HepG2 (cell line): ENCODE results near the gene NYAP1. TPM values are rescaled to one million over a fixed set of nuclear protein-coding genes. Genes with fewer than 3 reads are reported as not detected.

Experiments used
- DPF2 ChIP-seq: sonication (generic); formaldehyde crosslinking; IDR thresholded peaks from 2 replicates; pipeline ENCODE4 v1.4.0; 2020; ENCODE audit warnings: mild to moderate bottlenecking, low read depth, missing genetic modification reagents, borderline replicate concordance
- GPBP1L1 ChIP-seq: sonication (generic); formaldehyde crosslinking; IDR thresholded peaks from 2 replicates; pipeline ENCODE4 v1.5.0; 2020; ENCODE audit warnings: mild to moderate bottlenecking, missing genetic modification reagents
- NCOA5 ChIP-seq: sonication (generic); formaldehyde crosslinking; IDR thresholded peaks from 2 replicates; pipeline ENCODE4 v1.4.0; 2020; ENCODE audit warnings: missing genetic modification reagents
- NONO ChIP-seq, 2 experiments: fragments of 450-650 bp in 1 of 2; sonication (generic) in 1 of 2; formaldehyde crosslinking in 1 of 2; IDR thresholded peaks in 1 of 2; conservative IDR thresholded peaks in 1 of 2; 2 replicates each; pipeline versions ENCODE4 v1.6.1 to v1.8.0; 2017 to 2022; ENCODE audit warnings: mild to moderate bottlenecking in 1 of 2, missing genetic modification reagents in 1 of 2, moderate library complexity in 1 of 2
- PRDM10 ChIP-seq: sonication (generic); formaldehyde crosslinking; IDR thresholded peaks from 2 replicates; pipeline ENCODE4 v1.4.0; 2020; ENCODE audit warnings: low read depth, missing genetic modification reagents
- SOX6 ChIP-seq, 2 experiments: fragments of 450-650 bp in 1 of 2; sonication (generic) in 1 of 2; formaldehyde crosslinking in 1 of 2; IDR thresholded peaks; 2 replicates each; pipeline versions ENCODE4 v1.4.0 to v1.6.1; 2017 to 2020; ENCODE audit warnings: antibody characterized with exemption in 1 of 2, mild to moderate bottlenecking in 1 of 2, missing genetic modification reagents in 1 of 2
- ZBTB14 ChIP-seq: sonication (generic); formaldehyde crosslinking; IDR thresholded peaks from 2 replicates; pipeline ENCODE4 v1.4.0; 2020; ENCODE audit warnings: missing genetic modification reagents
- ZBTB26 ChIP-seq: IDR thresholded peaks from 2 replicates; pipeline ENCODE4 v1.6.1; 2016; ENCODE audit warnings: missing compliant biosample characterization, missing genetic modification reagents, borderline replicate concordance
- ZNF142 ChIP-seq: sonication (generic); formaldehyde crosslinking; IDR thresholded peaks from 2 replicates; pipeline ENCODE4 v1.4.0; 2020; ENCODE audit warnings: missing genetic modification reagents
- ZNF264 ChIP-seq: sonication (generic); formaldehyde crosslinking; IDR thresholded peaks from 2 replicates; pipeline ENCODE4 v1.4.0; 2020; ENCODE audit warnings: missing genetic modification reagents
- ZNF34 ChIP-seq: sonication (generic); formaldehyde crosslinking; IDR thresholded peaks from 2 replicates; pipeline ENCODE4 v1.4.0; 2020; ENCODE audit warnings: mild to moderate bottlenecking, missing genetic modification reagents, borderline replicate concordance
- ZNF44 ChIP-seq: sonication (generic); formaldehyde crosslinking; IDR thresholded peaks from 2 replicates; pipeline ENCODE4 v1.5.1; 2020; ENCODE audit warnings: mild to moderate bottlenecking, missing genetic modification reagents
- ZNF740 ChIP-seq: sonication (generic); formaldehyde crosslinking; IDR thresholded peaks from 2 replicates; pipeline ENCODE4 v1.4.0; 2020; ENCODE audit warnings: missing genetic modification reagents
- polyA plus RNA-seq, 8 experiments: library from polyadenylated mRNA; depleted of rRNA in 3 of 8; stranded (reverse) in 7 of 8; unstranded in 1 of 8; fragments of >200 nt; fragmentation: Illumina TruSeq in 4 of 8; extraction: Trizol in 4 of 8; gene quantifications; 2 replicates each; pipeline versions ENCODE4 v1.2.1 to v1.2.3, GENCODE V29; 2011 to 2016; ENCODE audit warnings: low read depth in 4 of 8, missing spikeins in 1 of 8, mixed read lengths in 1 of 8; ENCODE audit not compliant: insufficient read depth in 1 of 8
- total RNA-seq, 5 experiments: library from RNA; depleted of rRNA; stranded (reverse); fragments of >200 nt; fragmentation: Illumina TruSeq; extraction: Trizol; gene quantifications; 2 replicates each; pipeline ENCODE4 v1.2.3, GENCODE V29; 2016; ENCODE audit warnings: low read depth in 1 of 5

The NYAP1 gene
- total and polyA plus RNA-seq, 2 of the 13 experiments (the other 11 are each of a cell fraction or from before 2014, with no cell fraction given): 0.15 to 0.46 TPM

- TF ChIP-seq PRDM10 (CRISPR knock-in tag) (no peak), SOX6 (IDR thresholded peaks at IDR 0.05) (no peak), SOX6 (CRISPR knock-in tag; IDR thresholded peaks at IDR 0.05) (peak; percentile 55; the same call in 1 of the 2 replicates), DPF2 (no peak), NCOA5 (CRISPR knock-in tag) (no peak), ZNF740 (CRISPR knock-in tag) (no peak), ZNF34 (CRISPR knock-in tag) (no peak), GPBP1L1 (no peak), ZBTB14 (no peak), ZNF44 (CRISPR knock-in tag) (no peak), ZNF264 (CRISPR knock-in tag) (no peak), NONO (IDR thresholded peaks at IDR 0.05) (no peak), NONO (CRISPR knock-in tag; conservative IDR thresholded peaks at IDR 0.05) (peak; percentile 70), ZBTB26 (CRISPR knock-in tag) (no peak; the same call in 1 of the 2 replicates), ZNF142 (no peak)
Observed at GRCh38 chr7:100538654-100539435, 55.1 kb downstream of the NYAP1 start, which contains the start of gene AGFG2 (continued).
